Fibroblast of gingiva (primary cell): ENCODE measurements around the gene PAXX.
"Not testable (repeated sequence)": the region's sequence is repeated elsewhere in the genome, so short reads cannot be mapped to it uniquely, and the experiment has no call there.

Source experiments
- DNase-seq: peaks from one replicate; pipeline ENCODE4 v3.0.0-alpha.2; 2011; ENCODE audit warnings: low read depth

Gene PAXX

DNA sequence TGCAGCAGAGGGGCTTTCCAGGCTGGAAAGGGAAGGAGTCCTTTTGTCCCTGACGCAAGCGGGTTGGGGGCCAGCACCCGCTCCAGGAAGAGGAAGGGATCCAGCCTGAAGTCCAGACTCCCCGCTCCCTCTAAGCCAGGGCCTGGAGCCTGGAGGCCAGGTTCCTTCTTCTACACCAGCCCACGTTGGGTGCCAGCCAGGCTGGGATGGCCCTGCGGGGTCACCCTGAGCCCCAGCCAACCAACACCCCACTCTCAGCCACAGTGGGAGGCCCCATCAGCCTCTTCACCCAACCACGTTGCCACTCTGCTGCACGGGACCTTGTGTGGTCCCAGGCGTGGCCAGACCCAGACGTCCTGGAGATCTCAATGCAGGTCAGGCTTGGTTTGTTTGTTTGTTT lies 40.6 kb downstream of the PAXX start:
- DNase-seq, result no peak

- DNase-seq, result not testable (repeated sequence)
Observed at GRCh38 chr9:137033481-137033880, 41.3 kb downstream of the PAXX start.

DNA sequence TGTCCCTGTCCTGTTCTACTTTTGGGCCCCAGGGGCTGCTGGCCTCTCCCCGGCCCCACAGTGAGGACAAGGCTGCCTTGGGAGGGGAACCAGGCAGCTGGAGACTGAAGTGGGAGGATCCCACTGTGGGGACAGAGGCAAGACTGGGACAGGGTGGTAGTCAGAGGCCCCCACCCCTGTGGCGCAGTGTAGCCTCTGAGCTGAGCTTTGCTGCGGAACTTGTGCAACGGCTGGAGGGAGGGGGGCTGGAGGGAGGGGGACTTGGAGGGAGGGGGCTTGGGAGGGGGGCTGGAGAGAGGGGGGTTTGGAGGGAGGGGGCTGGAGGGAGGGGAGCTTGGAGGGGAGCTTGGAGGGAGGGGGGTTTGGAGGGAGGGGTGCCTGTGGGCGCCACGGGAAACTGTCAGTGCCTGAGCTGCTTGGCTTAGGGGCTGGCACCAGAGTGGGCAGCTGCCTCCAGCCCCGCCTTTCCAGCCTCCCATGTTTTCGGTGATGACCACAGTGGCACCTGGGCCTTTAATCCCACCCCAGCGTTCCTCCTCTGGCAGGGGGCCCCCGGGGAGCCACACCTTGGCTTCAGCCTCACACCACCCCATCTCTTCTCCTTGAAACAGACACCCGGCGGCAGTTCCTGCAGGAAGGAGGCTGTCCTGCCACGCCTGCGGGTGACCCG lies 42.0 kb downstream of the PAXX start:
- no peak for DNase-seq

GRCh38 chr9:137034709-137035506 lies 42.7 kb downstream of the PAXX start:
- peak; percentile 67 for DNase-seq

DNA sequence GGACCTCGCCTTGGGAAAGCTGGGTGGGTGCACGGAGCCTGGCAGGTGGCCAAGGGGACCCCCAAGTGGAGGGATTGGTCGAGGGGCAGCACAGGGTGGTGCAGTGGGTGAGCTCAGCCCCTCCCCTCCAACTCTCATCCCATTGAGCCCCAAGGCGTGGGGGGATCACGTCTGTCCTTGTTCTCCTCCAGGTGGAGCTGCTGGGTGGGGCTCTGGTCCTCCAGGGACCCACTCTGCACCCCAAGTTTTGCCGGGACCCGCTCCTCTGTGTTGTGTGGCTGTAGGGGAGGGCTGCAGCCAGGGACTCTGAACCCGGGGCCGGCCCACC lies 43.2 kb downstream of the PAXX start:
- DNase-seq, result no peak

- DNase-seq, result no peak
Observed at GRCh38 chr9:137035937-137036336, 43.7 kb downstream of the PAXX start.

- no peak for DNase-seq
Observed at GRCh38 chr9:137037035-137037434, 44.8 kb downstream of the PAXX start.

DNA sequence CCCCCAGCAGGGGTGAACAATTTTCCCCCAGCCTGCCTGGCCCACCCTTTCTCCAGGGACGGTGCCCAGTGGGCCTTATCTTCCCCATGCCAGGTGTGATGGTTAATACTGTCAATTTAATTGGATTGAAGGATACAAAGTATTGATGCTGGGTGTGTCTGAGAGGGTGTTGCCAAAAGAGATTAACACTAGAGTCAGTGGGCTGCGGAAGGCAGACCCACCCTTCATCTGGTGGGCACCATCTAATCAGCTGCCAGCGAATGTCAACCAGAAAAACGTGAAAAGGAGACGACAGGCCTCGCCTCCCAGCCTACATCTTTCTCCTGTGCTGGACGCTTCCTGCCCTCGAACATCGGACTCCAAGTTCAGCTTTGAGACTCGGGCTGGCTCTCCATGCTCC lies 45.3 kb downstream of the PAXX start:
- no peak for DNase-seq

DNA sequence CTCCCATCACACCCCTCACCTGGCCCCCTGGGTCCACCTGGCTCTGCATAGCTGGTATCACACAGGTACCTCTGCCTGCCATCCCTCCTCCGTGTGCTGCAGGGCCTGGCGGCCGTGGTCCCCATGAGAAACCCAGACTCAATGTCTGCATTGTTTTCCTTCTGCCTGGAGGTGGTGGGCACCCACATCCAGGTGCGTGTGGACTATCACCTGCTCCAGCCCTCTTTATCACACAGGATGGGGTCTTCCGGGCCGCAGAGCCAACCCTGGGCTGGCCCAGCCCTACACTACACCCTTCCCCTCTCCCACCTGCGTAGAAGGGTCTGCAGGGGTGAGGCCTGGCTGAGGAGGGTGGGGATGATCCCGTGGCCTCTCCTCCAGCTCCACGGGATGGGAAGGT lies 46.7 kb downstream of the PAXX start:
- DNase-seq, result no peak

GRCh38 chr9:137039611-137040366 lies 47.6 kb downstream of the PAXX start:
- no peak for DNase-seq

DNA sequence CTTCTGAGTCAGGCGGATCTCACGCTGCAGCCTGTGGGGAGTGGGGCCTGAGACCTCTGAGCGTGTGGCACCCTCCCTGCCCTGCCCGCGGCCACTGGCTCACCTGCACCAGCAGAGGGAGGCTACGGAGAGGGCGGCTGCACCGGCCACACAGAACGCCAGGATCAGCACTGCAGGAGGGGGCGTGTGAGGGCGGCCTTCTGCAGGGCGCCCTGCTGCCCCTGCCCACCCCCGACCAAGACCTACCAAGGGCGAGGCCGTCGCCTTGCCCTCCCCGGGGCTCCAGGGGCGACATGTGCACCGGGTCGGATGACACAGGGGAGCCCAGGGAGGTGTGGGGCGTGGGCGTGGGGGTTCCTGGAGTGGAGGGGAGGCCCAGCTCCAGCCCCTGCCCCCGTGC lies 48.3 kb downstream of the PAXX start:
- DNase-seq, result no peak

DNA sequence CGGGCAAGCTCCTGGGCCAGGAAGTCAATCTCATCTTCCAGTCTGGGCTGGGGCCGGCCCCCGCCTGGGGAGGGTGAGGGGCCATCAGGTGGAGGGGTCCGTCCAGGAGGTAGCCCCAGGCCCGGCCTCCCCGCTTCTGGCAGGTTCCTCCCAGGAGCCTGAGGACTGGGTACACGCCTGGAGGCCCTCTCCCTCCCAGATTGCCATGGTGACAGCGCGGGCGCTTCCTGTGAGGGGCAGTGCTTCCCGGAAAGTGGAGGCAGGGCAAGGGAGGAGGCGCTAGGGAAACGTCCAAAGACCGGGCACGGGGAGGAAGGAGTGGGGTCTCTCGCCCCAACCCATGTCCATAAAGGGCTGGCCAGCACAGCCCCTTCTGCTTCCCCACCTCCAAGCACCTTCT lies 48.9 kb downstream of the PAXX start:
- DNase-seq, result no peak

DNA sequence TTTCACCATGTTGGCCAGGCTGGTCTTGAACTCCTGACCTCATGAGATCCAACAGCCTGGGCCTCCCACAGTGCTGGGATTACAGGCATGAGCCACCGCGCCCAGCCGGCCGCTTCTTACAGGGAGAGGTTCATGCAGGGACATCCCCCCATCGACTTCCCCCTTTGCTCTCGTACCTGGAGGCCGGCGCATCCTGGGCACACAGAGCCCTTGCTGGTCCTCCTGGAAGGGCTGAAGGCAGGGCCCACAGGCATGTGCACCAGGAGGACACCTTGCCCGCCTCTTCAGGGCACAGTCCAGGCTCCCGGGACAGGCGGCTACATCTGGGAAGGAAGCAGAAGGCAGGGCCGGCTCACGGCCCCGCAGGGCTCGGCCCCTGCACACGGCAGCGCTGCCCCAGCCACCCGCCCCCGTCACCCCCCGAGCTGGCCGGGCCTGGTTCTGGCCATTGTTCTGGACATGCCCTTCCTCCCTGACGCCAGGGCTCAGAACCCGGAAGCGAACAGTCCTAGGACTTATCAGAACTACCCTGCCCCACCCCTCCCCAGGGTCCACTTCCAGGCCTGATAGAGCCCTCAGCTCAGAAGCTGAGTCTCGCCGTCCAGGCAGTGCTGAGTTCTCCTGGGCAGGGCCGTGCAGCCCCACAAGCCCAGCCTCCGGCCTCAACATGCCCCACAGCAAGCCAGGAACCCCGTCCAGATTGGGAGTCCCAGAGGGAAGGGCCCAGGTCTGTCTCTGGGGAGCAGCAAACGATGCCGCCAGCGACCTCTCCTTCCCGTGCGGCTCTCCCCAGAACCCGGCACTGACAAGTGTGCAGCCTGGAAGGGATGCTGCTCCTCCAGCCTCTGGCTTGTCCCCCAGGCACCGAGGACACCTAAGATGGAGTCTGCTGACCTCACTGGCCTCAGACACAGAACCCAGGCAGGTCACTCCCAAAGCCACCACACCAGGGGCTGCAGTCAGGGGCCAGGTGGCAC lies 50.8 kb downstream of the PAXX start:
- no peak for DNase-seq
